WTC11 (cell line): ENCODE data around the gene ABCA5. TPM values are rescaled to one million over a fixed set of nuclear protein-coding genes. Genes with fewer than 3 reads are reported as not detected.

Experiments used
- ATAC-seq: fragments of 200-7000 bp; cut with Tn5 transposase; 2 replicates; pipeline ENCODE4 v1.10.0; 2021; ENCODE audit warnings: mild to moderate bottlenecking, moderate library complexity
- CTCF ChIA-PET: fragments of 300-600 bp; sonication (Branson Sonifier 250); formaldehyde crosslinking; loops from one replicate; lab custom pipeline; 2021; ENCODE audit warnings: antibody characterized with exemption; lab: Charles Lee
- POLR2A ChIA-PET: fragments of 350-600 bp; sonication (Branson Sonifier 250); formaldehyde crosslinking; loops from one replicate; lab custom pipeline; 2021; ENCODE audit warnings: antibody characterized with exemption; lab: Charles Lee
- DNase-seq: peaks from one replicate; pipeline ENCODE4 v3.0.0; 2021; ENCODE audit warnings: low spot score
- H3K27ac Mint-ChIP-seq: 2 replicates; pipeline ENCODE4 v1.8.0; 2021; ENCODE audit warnings: mixed read lengths
- H3K27me3 Mint-ChIP-seq: 2 replicates; pipeline ENCODE4 v1.8.0; 2021; ENCODE audit warnings: low read depth, mild to moderate bottlenecking, moderate library complexity, mixed read lengths
- H3K36me3 Mint-ChIP-seq: 2 replicates; pipeline ENCODE4 v1.8.0; 2021; ENCODE audit warnings: mixed read lengths
- H3K4me1 Mint-ChIP-seq: 2 replicates; pipeline ENCODE4 v1.8.0; 2022; ENCODE audit warnings: mixed read lengths
- H3K4me3 Mint-ChIP-seq: 2 replicates; pipeline ENCODE4 v1.8.0; 2021; ENCODE audit warnings: mild to moderate bottlenecking, moderate library complexity, mixed read lengths
- H3K9me3 Mint-ChIP-seq: 2 replicates; pipeline ENCODE4 v1.8.0; 2021; ENCODE audit warnings: mixed read lengths
- AR ChIP-seq: fragments of 250-450 bp; sonication (Bioruptor Pico); IDR thresholded peaks from 2 replicates; pipeline ENCODE4 v1.9.0; 2021; ENCODE audit warnings: mild to moderate bottlenecking
- ATF3 ChIP-seq: sonication (generic); formaldehyde crosslinking; conservative IDR thresholded peaks from 2 replicates; pipeline ENCODE4 v1.8.1; 2022; ENCODE audit warnings: mild to moderate bottlenecking, missing genetic modification reagents
- CBFB ChIP-seq: sonication (generic); formaldehyde crosslinking; IDR thresholded peaks from 2 replicates; pipeline ENCODE4 v1.8.1; 2022; ENCODE audit warnings: mild to moderate bottlenecking, low read depth, missing genetic modification reagents
- ERG ChIP-seq: fragments of 250-450 bp; sonication (Bioruptor Pico); IDR thresholded peaks from 2 replicates; pipeline ENCODE4 v1.8.0; 2021; ENCODE audit warnings: mild to moderate bottlenecking
- JUN ChIP-seq: sonication (generic); formaldehyde crosslinking; IDR thresholded peaks from 2 replicates; pipeline ENCODE4 v1.8.0; 2023; ENCODE audit warnings: mild to moderate bottlenecking, missing genetic modification reagents
- KAT7 ChIP-seq: sonication (generic); formaldehyde crosslinking; IDR thresholded peaks from 2 replicates; pipeline ENCODE4 v1.8.1; 2023; ENCODE audit warnings: missing genetic modification reagents, mild to moderate bottlenecking, borderline replicate concordance
- MLX ChIP-seq: sonication (generic); formaldehyde crosslinking; IDR thresholded peaks from 2 replicates; pipeline ENCODE4 v1.8.1; 2023; ENCODE audit warnings: mild to moderate bottlenecking, missing genetic modification reagents, moderate library complexity
- NR3C1 ChIP-seq: sonication (generic); formaldehyde crosslinking; conservative IDR thresholded peaks from 2 replicates; pipeline ENCODE4 v1.8.1; 2023; ENCODE audit warnings: low read depth, mild to moderate bottlenecking, missing genetic modification reagents
- RORB ChIP-seq: fragments of 250-450 bp; sonication (Bioruptor Pico); IDR thresholded peaks from 2 replicates; pipeline ENCODE4 v1.9.0; 2021; ENCODE audit warnings: mild to moderate bottlenecking
- SMAD4 ChIP-seq: sonication (generic); formaldehyde crosslinking; IDR thresholded peaks from 2 replicates; pipeline ENCODE4 v1.8.0; 2022; ENCODE audit warnings: mild to moderate bottlenecking, missing genetic modification reagents
- SP1 ChIP-seq: sonication (generic); formaldehyde crosslinking; conservative IDR thresholded peaks from 2 replicates; pipeline ENCODE4 v1.8.1; 2022; ENCODE audit warnings: missing genetic modification reagents
- STAT6 ChIP-seq: sonication (generic); formaldehyde crosslinking; conservative IDR thresholded peaks from 2 replicates; pipeline ENCODE4 v1.8.1; 2023; ENCODE audit warnings: mild to moderate bottlenecking, low read depth, missing genetic modification reagents, moderate library complexity
- TEAD1 ChIP-seq: sonication (generic); formaldehyde crosslinking; IDR thresholded peaks from 2 replicates; pipeline ENCODE4 v1.8.0; 2022; ENCODE audit warnings: mild to moderate bottlenecking, missing genetic modification reagents
- USF1 ChIP-seq: sonication (generic); formaldehyde crosslinking; IDR thresholded peaks from 2 replicates; pipeline ENCODE4 v1.8.0; 2022; ENCODE audit warnings: mild to moderate bottlenecking, missing genetic modification reagents
- USF2 ChIP-seq: sonication (generic); formaldehyde crosslinking; IDR thresholded peaks from 2 replicates; pipeline ENCODE4 v1.8.1; 2023; ENCODE audit warnings: mild to moderate bottlenecking, missing genetic modification reagents, moderate library complexity
- ZBTB21 ChIP-seq: sonication (generic); formaldehyde crosslinking; IDR thresholded peaks from 2 replicates; pipeline ENCODE4 v1.8.1; 2023; ENCODE audit warnings: mild to moderate bottlenecking, missing genetic modification reagents, borderline replicate concordance
- ZNF263 ChIP-seq: sonication (generic); formaldehyde crosslinking; IDR thresholded peaks from 2 replicates; pipeline ENCODE4 v1.8.1; 2022; ENCODE audit warnings: low read depth, mild to moderate bottlenecking, moderate library complexity, missing genetic modification reagents
- ZNF416 ChIP-seq: fragments of 250-450 bp; sonication (Bioruptor Pico); IDR thresholded peaks from 2 replicates; pipeline ENCODE4 v1.9.0; 2021; ENCODE audit warnings: mild to moderate bottlenecking, inconsistent platforms
- total RNA-seq: library from RNA; stranded (reverse); gene quantifications from 3 replicates; pipeline ENCODE4 v1.2.3, GENCODE V29; 2021

ABCA5 gene
- total RNA-seq, 1 experiment from 2014 or later: 1.8 TPM

- Mint-ChIP-seq H3K27ac (no peak overlapping the region), H3K4me3 (no peak overlapping the region), H3K4me1 (no peaks in the 10 kb centered on the region), H3K27me3 (no peaks in the 10 kb centered on the region)
- ChIA-PET CTCF (interaction anchor here (1.4 kb wide), 1 partner anchor 146 kb away, joined by 3 read pairs; no protein-coding TSS in a partner anchor), POLR2A (no interaction called here)
- ATAC-seq (no peak), DNase-seq (no peak)
- no peak for TF ChIP-seq TEAD1 (CRISPR knock-in tag)
- TF ChIP-seq ZNF263 (CRISPR knock-in tag): no peak
- TF ChIP-seq NR3C1 (CRISPR knock-in tag): no peak
- no peak for TF ChIP-seq CBFB
- TF ChIP-seq USF1 (CRISPR knock-in tag): no peak
- TF ChIP-seq AR (CRISPR knock-in tag): no peak
- TF ChIP-seq RORB (CRISPR knock-in tag): no peak
- no peak for TF ChIP-seq ZNF416 (CRISPR knock-in tag)
- no peak for TF ChIP-seq SMAD4 (CRISPR knock-in tag)
- TF ChIP-seq KAT7: no peak
- TF ChIP-seq, all 79 proteins: peak for 0
- no peaks in the 10 kb centered on the region; the same call in 1 of the 2 replicates for H3K36me3 Mint-ChIP-seq
- H3K9me3 Mint-ChIP-seq: peaks cover 12% of the 10 kb centered on the region
Observed at GRCh38 chr17:69231521-69231920, 95.4 kb downstream of the ABCA5 start.

- no peaks in the 10 kb centered on the region for H3K27me3 Mint-ChIP-seq
- no peak overlapping the region for H3K27ac Mint-ChIP-seq
- DNase-seq: no peak
- no peaks in the 10 kb centered on the region; the same call in 1 of the 2 replicates for H3K36me3 Mint-ChIP-seq
- POLR2A ChIA-PET: no interaction called here
- H3K9me3 Mint-ChIP-seq: peaks cover 12% of the 10 kb centered on the region
- CTCF ChIA-PET: interaction anchor here (1.4 kb wide), 1 partner anchor 146 kb away, joined by 3 read pairs; no protein-coding TSS in a partner anchor
- no peaks in the 10 kb centered on the region for H3K4me1 Mint-ChIP-seq
- H3K4me3 Mint-ChIP-seq: no peak overlapping the region
- no peak for TF ChIP-seq SP1 (CRISPR knock-in tag)
- no peak for TF ChIP-seq STAT6
- TF ChIP-seq USF2 (CRISPR knock-in tag): no peak
- no peak for TF ChIP-seq ZBTB21 (CRISPR knock-in tag)
- TF ChIP-seq MLX (CRISPR knock-in tag): no peak
- TF ChIP-seq SMAD4 (CRISPR knock-in tag): no peak
- no peak for TF ChIP-seq JUN
- TF ChIP-seq KAT7: no peak
- no peak for TF ChIP-seq ATF3 (CRISPR knock-in tag)
- TF ChIP-seq ERG (CRISPR knock-in tag): no peak
- no peak for ATAC-seq
Observed at GRCh38 chr17:69230939-69231338, 96.0 kb downstream of the ABCA5 start.
